ENCODE measurements around the gene INTS3. TPM values are rescaled to one million over a fixed set of nuclear protein-coding genes. Genes with fewer than 3 reads are reported as not detected.

INTS3 gene
- total and polyA plus RNA-seq, 2 donors (not counting 3 experiments of a cell fraction or from before 2014, with no cell fraction given) = 61.9 to 63.1 TPM

GRCh38 chr1:153698020-153698922 is 29.6 kb upstream of the INTS3 start:
- Histone ChIP-seq H3K9me1 (replicated peaks; ENCODE audit: control insufficient read depth, extremely low read depth, insufficient read depth, low read length) (no peaks in the 10 kb centered on the region), H3K36me3 (ENCODE audit: control insufficient read depth in 2 of 2, extremely low read depth in 1 of 2, insufficient read depth in 2 of 2, low read length in 2 of 2) (peaks cover 0 to 3% of the 10 kb centered on the region in 2 experiments), H3K9ac (replicated peaks; ENCODE audit: extremely low read depth, insufficient read depth, low read length) (peak overlapping the region; percentile 75), H4K20me1 (replicated peaks; ENCODE audit: control insufficient read depth, extremely low read depth, insufficient read depth, low read length) (no peaks in the 10 kb centered on the region), H3K9me3 (replicated peaks; ENCODE audit: control insufficient read depth, insufficient read depth, low read length) (no peaks in the 10 kb centered on the region), H3K79me2 (ENCODE audit: control insufficient read depth, insufficient read depth, low read length) (no peaks in the 10 kb centered on the region), H3K4me1 (ENCODE audit: control insufficient read depth, extremely low read depth, insufficient read depth, low read length) (peaks cover 26% of the 10 kb centered on the region), H2AFZ (ENCODE audit: low read depth, low read length) (peak overlapping the region; percentile 75), H3K4me3 (replicated peaks in 1 of 3; ENCODE audit: insufficient read depth in 1 of 3, low read depth in 1 of 3, low read length in 3 of 3) (no peak overlapping the region), H3K4me2 (ENCODE audit: insufficient read depth, low read length) (peak overlapping the region; percentile 45), H3K27me3 (ENCODE audit: control insufficient read depth in 2 of 2, insufficient read depth in 2 of 2, low read length in 2 of 2) (no peaks in the 10 kb centered on the region), H3K27ac (ENCODE audit: insufficient read depth, low read depth, low read length) (peak overlapping the region; percentile 90)
- TF ChIP-seq POLR2AphosphoS5 (IDR thresholded peaks at IDR 0.05; ENCODE audit: insufficient read depth, low read depth, low read length) (peak; percentile 51), JUN (IDR thresholded peaks at IDR 0.05; ENCODE audit: borderline replicate concordance, insufficient read depth, insufficient read length, low read depth) (no peak)
- dilution Hi-C loops (cut with MboI; ENCODE audit: extremely low pct_ligation_motif_present, low sequenced_read_pairs) (no loop called here), intact Hi-C loops (cut with micrococcal nuclease) (loop anchor here (1.0 to 5.0 kb wide), 7 partner anchors 19 to 574 kb away; partner anchors contain the start of genes HAX1 and RPS27)
- ChIA-PET POLR2A (interaction anchor here (0.8 to 0.9 kb wide), 3 partner anchors 22 to 75 kb away, joined by 3 read pairs; partner anchors contain the start of gene INTS3), CTCF (interaction anchor here (0.8 to 1.7 kb wide), 9 partner anchors 12 to 288 kb away, joined by 3 to 20 read pairs (median 5); partner anchors contain the start of genes NPR1, RAB13 and SLC27A3)
- DNase-seq (ENCODE audit: low read depth, low spot score) (peak; percentile 96), FAIRE-seq (peak; percentile 100)
- TSS peak; percentile 61 for BruUV-seq (replicated peaks)

GRCh38 chr1:153698923-153699714 is 28.7 kb upstream of the INTS3 start:
- Histone ChIP-seq H3K9me1 (replicated peaks; ENCODE audit: control insufficient read depth, extremely low read depth, insufficient read depth, low read length) (no peaks in the 10 kb centered on the region), H2AFZ (ENCODE audit: low read depth, low read length) (peak overlapping the region; percentile 68), H3K4me1 (ENCODE audit: control insufficient read depth, extremely low read depth, insufficient read depth, low read length) (peaks cover 26% of the 10 kb centered on the region), H3K9ac (replicated peaks; ENCODE audit: extremely low read depth, insufficient read depth, low read length) (peak overlapping the region; percentile 75), H3K4me2 (ENCODE audit: insufficient read depth, low read length) (peak overlapping the region; percentile 45), H3K27ac (ENCODE audit: insufficient read depth, low read depth, low read length) (peak overlapping the region; percentile 90), H3K4me3 (replicated peaks in 1 of 3; ENCODE audit: insufficient read depth in 1 of 3, low read depth in 1 of 3, low read length in 3 of 3) (no peak overlapping the region), H4K20me1 (replicated peaks; ENCODE audit: control insufficient read depth, extremely low read depth, insufficient read depth, low read length) (no peaks in the 10 kb centered on the region), H3K79me2 (ENCODE audit: control insufficient read depth, insufficient read depth, low read length) (no peaks in the 10 kb centered on the region), H3K36me3 (ENCODE audit: control insufficient read depth in 2 of 2, extremely low read depth in 1 of 2, insufficient read depth in 2 of 2, low read length in 2 of 2) (no peaks in the 10 kb centered on the region), H3K27me3 (ENCODE audit: control insufficient read depth in 2 of 2, insufficient read depth in 2 of 2, low read length in 2 of 2) (no peaks in the 10 kb centered on the region), H3K9me3 (replicated peaks; ENCODE audit: control insufficient read depth, insufficient read depth, low read length) (no peaks in the 10 kb centered on the region)
- intact Hi-C loops (cut with micrococcal nuclease) (loop anchor here (1.0 to 5.0 kb wide), 7 partner anchors 20 to 573 kb away; partner anchors contain the start of genes HAX1 and RPS27), dilution Hi-C loops (cut with MboI; ENCODE audit: extremely low pct_ligation_motif_present, low sequenced_read_pairs) (no loop called here)
- FAIRE-seq = peak; percentile 40
- peak; percentile 22 for DNase-seq (ENCODE audit: low read depth, low spot score)
- TF ChIP-seq MAX (IDR thresholded peaks at IDR 0.05; ENCODE audit: insufficient read depth, insufficient read length) (no peak), EZH2 (IDR thresholded peaks at IDR 0.05; ENCODE audit: borderline replicate concordance, low read depth, low read length, severe bottlenecking) (no peak), CTCF (IDR thresholded peaks at IDR 0.05; ENCODE audit: extremely low read depth in 1 of 2, insufficient read depth in 1 of 2, low read depth in 1 of 2, low read length in 2 of 2) (no peak)
- ChIA-PET POLR2A (no interaction called here), CTCF (interaction anchor here (0.8 to 1.7 kb wide), 8 partner anchors 12 to 287 kb away, joined by 3 to 20 read pairs (median 5); partner anchors contain the start of genes NPR1 and RAB13)
- no TSS peak for BruUV-seq (replicated peaks)
